GM12878 (cell line): ENCODE measurements around the gene PPP2R3B. TPM values are rescaled to one million over a fixed set of nuclear protein-coding genes. Genes with fewer than 3 reads are reported as not detected.

ENCODE experiments used
- ATAC-seq: fragments of 200-7000 bp; cut with Tn5 transposase; 3 replicates; pipeline ENCODE4 v1.9.1; 2020; ENCODE audit warnings: mild to moderate bottlenecking, moderate library complexity
- BruUV-seq: library from RNA; stranded (reverse); fragments of 400-500 nt; replicated peaks from 2 replicates; lab custom pipeline; 2021; lab: Mats Ljungman, UMichigan
- CTCF ChIA-PET: fragments of 300-600 bp; sonication (Branson Sonifier 250); formaldehyde crosslinking; extraction: SDS; loops from one replicate; lab custom pipeline; 2021; ENCODE audit warnings: inconsistent platforms; lab: Yijun Ruan, JAX
- POLR2A ChIA-PET: fragments of 350-600 bp; formaldehyde crosslinking; extraction: SDS; loops from one replicate; lab custom pipeline; 2021; ENCODE audit warnings: inconsistent platforms; lab: Charles Lee
- RAD21 ChIA-PET: fragments of 300-600 bp; sonication (Branson Sonifier 250); formaldehyde crosslinking; loops from one replicate; lab custom pipeline; 2023; ENCODE audit warnings: antibody characterized with exemption; ENCODE audit not compliant: unreplicated experiment; lab: Charles Lee
- SMC1A ChIA-PET: fragments of 300-600 bp; sonication (Branson Sonifier 250); formaldehyde crosslinking; loops from one replicate; lab custom pipeline; 2023; ENCODE audit not compliant: unreplicated experiment, uncharacterized antibody; lab: Charles Lee
- DNase-seq: peaks from one replicate; pipeline ENCODE4 v3.0.0-alpha.2; 2011; ENCODE audit warnings: low read depth, low spot score
- FAIRE-seq: peaks from 3 replicates; lab custom pipeline; 2011; peaks lifted over from hg19 to GRCh38; lab: Jason Lieb, UNC
- H2AFZ ChIP-seq: 2 replicates; pipeline ENCODE4 v1.6.0; 2011; ENCODE audit warnings: low read depth, low read length, control low read depth; ENCODE audit not compliant: control insufficient read depth
- H3K27ac ChIP-seq: 2 replicates; pipeline ENCODE4 v1.5.1; 2011; ENCODE audit warnings: control low read depth; ENCODE audit not compliant: control insufficient read depth, insufficient read depth
- H3K27me3 ChIP-seq, 2 experiments: replicated peaks in 1 of 2; 2 replicates each; pipeline versions ENCODE4 v1.6.0 to v1.6.1; 2011; ENCODE audit warnings: low read length in 1 of 2; ENCODE audit not compliant: control insufficient read depth in 2 of 2, insufficient read depth in 2 of 2
- H3K36me3 ChIP-seq, 2 experiments: 2 replicates each; pipeline ENCODE4 v1.5.1; 2011; ENCODE audit warnings: low read length in 1 of 2; ENCODE audit not compliant: control insufficient read depth in 2 of 2, insufficient read depth in 2 of 2
- H3K4me1 ChIP-seq: 2 replicates; pipeline ENCODE4 v1.6.1; 2011; ENCODE audit warnings: mild to moderate bottlenecking, low read length, moderate library complexity, mixed read lengths; ENCODE audit not compliant: control insufficient read depth, insufficient read depth
- H3K4me2 ChIP-seq: 2 replicates; pipeline ENCODE4 v1.6.0; 2011; ENCODE audit warnings: control low read depth; ENCODE audit not compliant: control insufficient read depth, insufficient read depth
- H3K4me3 ChIP-seq: fragments of 200-600 bp; sonication (generic); 2 replicates; pipeline ENCODE4 v1.5.1; 2016
- H3K79me2 ChIP-seq: 2 replicates; pipeline ENCODE4 v1.6.0; 2011; ENCODE audit warnings: low read length; ENCODE audit not compliant: control insufficient read depth, insufficient read depth
- H3K9ac ChIP-seq: 2 replicates; pipeline ENCODE4 v1.8.0; 2011; ENCODE audit warnings: low read length, control low read depth, mixed read lengths; ENCODE audit not compliant: control insufficient read depth, insufficient read depth
- H3K9me3 ChIP-seq: replicated peaks from 3 replicates; pipeline ENCODE4 v1.5.1; 2011; ENCODE audit warnings: mild to moderate bottlenecking, low read length; ENCODE audit not compliant: control insufficient read depth, insufficient read depth
- H4K20me1 ChIP-seq: 2 replicates; pipeline ENCODE4 v1.6.0; 2011; ENCODE audit not compliant: control insufficient read depth, insufficient read depth
- ATF3 ChIP-seq: IDR thresholded peaks from 2 replicates; pipeline ENCODE4 v1.6.1; 2011; ENCODE audit warnings: low read depth, mild to moderate bottlenecking, low read length, moderate library complexity, borderline replicate concordance; ENCODE audit errors: extremely low read depth
- ATF7 ChIP-seq: fragments of 450-650 bp; IDR thresholded peaks from 2 replicates; pipeline ENCODE4 v1.6.1; 2016; ENCODE audit warnings: low read depth, mild to moderate bottlenecking
- BMI1 ChIP-seq: fragments of 450-650 bp; IDR thresholded peaks from 2 replicates; pipeline ENCODE4 v1.6.1; 2016; ENCODE audit warnings: mild to moderate bottlenecking, moderate library complexity, borderline replicate concordance
- CHD2 ChIP-seq: IDR thresholded peaks from 2 replicates; pipeline ENCODE4 v1.6.1; 2011; ENCODE audit warnings: low read depth, low read length, improper control_type of control experiment, borderline replicate concordance
- CHD4 ChIP-seq: fragments of 200-600 bp; sonication (generic); IDR thresholded peaks from 2 replicates; pipeline ENCODE4 v1.6.1; 2016; ENCODE audit warnings: mild to moderate bottlenecking
- CREM ChIP-seq: IDR thresholded peaks from 2 replicates; pipeline ENCODE4 v1.6.1; 2014; ENCODE audit warnings: antibody characterized with exemption, low read depth
- ETV6 ChIP-seq, 2 experiments: fragments of 450-650 bp in 1 of 2; IDR thresholded peaks in 1 of 2; conservative IDR thresholded peaks in 1 of 2; 2 replicates each; pipeline ENCODE4 v1.6.1; 2014; ENCODE audit warnings: antibody characterized with exemption in 1 of 2, borderline replicate concordance in 1 of 2, low read depth in 1 of 2, mild to moderate bottlenecking in 1 of 2, moderate library complexity in 1 of 2
- EZH2 ChIP-seq: IDR thresholded peaks from 2 replicates; pipeline ENCODE4 v1.6.1; 2012; ENCODE audit warnings: low read depth, mild to moderate bottlenecking, control low read depth, inconsistent platforms, low read length, borderline replicate concordance; ENCODE audit not compliant: control insufficient read depth
- JUND ChIP-seq: IDR thresholded peaks from 2 replicates; pipeline ENCODE4 v1.6.1; 2012; ENCODE audit warnings: low read depth, mild to moderate bottlenecking, low read length, improper control_type of control experiment, moderate library complexity
- KDM1A ChIP-seq: fragments of 200-600 bp; sonication (generic); IDR thresholded peaks from 2 replicates; pipeline ENCODE4 v1.6.1; 2016; ENCODE audit warnings: borderline replicate concordance
- KLF5 ChIP-seq: fragments of 450-650 bp; IDR thresholded peaks from 2 replicates; pipeline ENCODE4 v1.6.1; 2014; ENCODE audit warnings: mild to moderate bottlenecking; ENCODE audit not compliant: partially characterized antibody
- PAX8 ChIP-seq: fragments of 450-650 bp; IDR thresholded peaks from 2 replicates; pipeline ENCODE4 v1.6.1; 2017; ENCODE audit warnings: mild to moderate bottlenecking, moderate library complexity
- USF1 ChIP-seq: IDR thresholded peaks from 2 replicates; pipeline ENCODE4 v1.6.1; 2011; ENCODE audit warnings: borderline replicate concordance, low read depth, mild to moderate bottlenecking, moderate library complexity, mixed read lengths, low read length; ENCODE audit not compliant: insufficient read depth; ENCODE audit errors: extremely low read length
- ZNF207 ChIP-seq: fragments of 450-650 bp; IDR thresholded peaks from 2 replicates; pipeline ENCODE4 v1.6.1; 2014; ENCODE audit warnings: antibody characterized with exemption, mild to moderate bottlenecking, borderline replicate concordance
- ZNF592 ChIP-seq: fragments of 450-650 bp; IDR thresholded peaks from 2 replicates; pipeline ENCODE4 v1.6.1; 2017; ENCODE audit warnings: mild to moderate bottlenecking, moderate library complexity
- WGBS: methylation state at CpG from one replicate; pipeline ENCODE4 v1.1.6; 2016; ENCODE audit warnings: low lambda C conversion rate; ENCODE audit not compliant: insufficient replicate concordance, insufficient coverage; ENCODE audit errors: missing lambda C conversion rate; 5-methylcytosine and 5-hydroxymethylcytosine counted together
- in situ Hi-C: fragments of 300-500 bp; cut with MboI; formaldehyde crosslinking; loops from 9 replicates; pipeline ENCODE4 v1.14.3; 2018; ENCODE audit warnings: mixed read lengths
- intact Hi-C: fragments of 100-400 bp; cut with micrococcal nuclease; formaldehyde crosslinking; loops from one replicate; pipeline ENCODE4 v1.14.2; 2022; ENCODE audit not compliant: unreplicated experiment
- polyA plus RNA-seq, 11 experiments: library from polyadenylated mRNA; depleted of rRNA in 4 of 11; unstranded in 6 of 11; stranded (reverse) in 5 of 11; fragments of >200 nt; fragmentation: Nextera tagmentation in 4 of 11; fragmentation: Illumina TruSeq in 1 of 11; extraction: Ambion mirVana in 4 of 11; extraction: Trizol in 1 of 11; gene quantifications; 1 replicate in 1 of 11; 2 replicates in 10 of 11; pipeline versions ENCODE4 v1.2.1 to v1.2.3, GENCODE V29; 2011 to 2016; ENCODE audit warnings: inconsistent platforms in 2 of 11, missing spikeins in 2 of 11, low read depth in 1 of 11
- total RNA-seq, 4 experiments: library from RNA; depleted of rRNA in 3 of 4; stranded (reverse); fragments of >200 nt in 3 of 4; fragmentation: Illumina TruSeq in 1 of 4; extraction: Trizol in 1 of 4; gene quantifications; 2 replicates each; pipeline versions ENCODE4 v1.2.1 to v1.2.3, GENCODE V29; 2013 to 2021
- TF ChIP-seq, protein P1 (sequence below): fragments of 150-350 bp; IDR thresholded peaks from 2 replicates; pipeline ENCODE4 v1.6.1; 2014; ENCODE audit warnings: mild to moderate bottlenecking, low read depth, low read length
- TF ChIP-seq, protein P2 (sequence below): fragments of 450-650 bp; IDR thresholded peaks from 2 replicates; pipeline ENCODE4 v1.6.1; 2017; ENCODE audit warnings: mild to moderate bottlenecking

Gene PPP2R3B
- total and polyA plus RNA-seq, 10 of the 15 experiments (the other 5 are each of a cell fraction or from before 2014, with no cell fraction given), result 0.11 to 34.3 (median 9.7) TPM; not detected in 1

DNA sequence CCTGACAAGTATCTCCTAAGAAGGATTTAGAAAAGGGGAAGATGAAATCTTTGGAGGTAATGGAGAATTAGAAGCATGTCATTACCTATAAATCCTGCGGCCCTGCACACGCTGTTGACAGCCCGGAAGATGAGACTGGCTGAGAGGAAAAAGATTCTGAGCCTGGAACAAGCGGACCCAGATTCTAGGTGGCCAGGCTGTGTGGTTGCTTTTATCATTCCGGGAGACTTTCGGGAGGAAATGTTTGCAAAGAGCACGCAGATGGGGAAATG, 5.8 kb upstream of the PPP2R3B start:
- WGBS, result 81% methylated on average over 7 of the region's 7 CpGs
- no TSS peak for BruUV-seq
- ATAC-seq (no peak), DNase-seq (no peak), FAIRE-seq (no peak)
- TF ChIP-seq ETV6 (conservative IDR thresholded peaks at IDR 0.05 in 1 of 2, IDR thresholded peaks at IDR 0.05 in 1 of 2; ENCODE audit: borderline replicate concordance in 1 of 2, low read depth in 1 of 2) (no peak), KDM1A (no peak), CHD2 (no peak), CREM (no peak), ZNF592 (no peak), USF1 (no peak), PAX8 (no peak), KLF5 (no peak), EZH2 (no peak), CHD4 (no peak), ATF3 (no peak), ATF7 (no peak), JUND (no peak), ZNF207 (no peak), BMI1 (no peak)
- TF ChIP-seq, protein P1, sequence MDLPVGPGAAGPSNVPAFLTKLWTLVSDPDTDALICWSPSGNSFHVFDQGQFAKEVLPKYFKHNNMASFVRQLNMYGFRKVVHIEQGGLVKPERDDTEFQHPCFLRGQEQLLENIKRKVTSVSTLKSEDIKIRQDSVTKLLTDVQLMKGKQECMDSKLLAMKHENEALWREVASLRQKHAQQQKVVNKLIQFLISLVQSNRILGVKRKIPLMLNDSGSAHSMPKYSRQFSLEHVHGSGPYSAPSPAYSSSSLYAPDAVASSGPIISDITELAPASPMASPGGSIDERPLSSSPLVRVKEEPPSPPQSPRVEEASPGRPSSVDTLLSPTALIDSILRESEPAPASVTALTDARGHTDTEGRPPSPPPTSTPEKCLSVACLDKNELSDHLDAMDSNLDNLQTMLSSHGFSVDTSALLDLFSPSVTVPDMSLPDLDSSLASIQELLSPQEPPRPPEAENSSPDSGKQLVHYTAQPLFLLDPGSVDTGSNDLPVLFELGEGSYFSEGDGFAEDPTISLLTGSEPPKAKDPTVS, result no peak
- TF ChIP-seq, protein P2, sequence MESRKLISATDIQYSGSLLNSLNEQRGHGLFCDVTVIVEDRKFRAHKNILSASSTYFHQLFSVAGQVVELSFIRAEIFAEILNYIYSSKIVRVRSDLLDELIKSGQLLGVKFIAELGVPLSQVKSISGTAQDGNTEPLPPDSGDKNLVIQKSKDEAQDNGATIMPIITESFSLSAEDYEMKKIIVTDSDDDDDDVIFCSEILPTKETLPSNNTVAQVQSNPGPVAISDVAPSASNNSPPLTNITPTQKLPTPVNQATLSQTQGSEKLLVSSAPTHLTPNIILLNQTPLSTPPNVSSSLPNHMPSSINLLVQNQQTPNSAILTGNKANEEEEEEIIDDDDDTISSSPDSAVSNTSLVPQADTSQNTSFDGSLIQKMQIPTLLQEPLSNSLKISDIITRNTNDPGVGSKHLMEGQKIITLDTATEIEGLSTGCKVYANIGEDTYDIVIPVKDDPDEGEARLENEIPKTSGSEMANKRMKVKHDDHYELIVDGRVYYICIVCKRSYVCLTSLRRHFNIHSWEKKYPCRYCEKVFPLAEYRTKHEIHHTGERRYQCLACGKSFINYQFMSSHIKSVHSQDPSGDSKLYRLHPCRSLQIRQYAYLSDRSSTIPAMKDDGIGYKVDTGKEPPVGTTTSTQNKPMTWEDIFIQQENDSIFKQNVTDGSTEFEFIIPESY, result no peak
- Histone ChIP-seq H3K4me2 (no peak overlapping the region), H3K36me3 (no peaks in the 10 kb centered on the region), H3K9me3 (no peaks in the 10 kb centered on the region; the same call in 2 of the 3 replicates), H3K4me3 (no peak overlapping the region), H2AFZ (no peak overlapping the region), H3K27ac (no peak overlapping the region), H3K79me2 (no peaks in the 10 kb centered on the region), H3K9ac (no peak overlapping the region), H4K20me1 (no peaks in the 10 kb centered on the region), H3K4me1 (no peaks in the 10 kb centered on the region), H3K27me3 (no peaks in the 10 kb centered on the region)
- SMC1A ChIA-PET, result no interaction called here
- in situ Hi-C loops, result no loop called here
- POLR2A ChIA-PET, result no interaction called here
- RAD21 ChIA-PET, result no interaction called here
- intact Hi-C loops, result no loop called here
- CTCF ChIA-PET, result no interaction called here
